ENCODE measurements around the gene PRKCH.

GRCh38 chr14:61523751-61524150 is 202.4 kb downstream of the PRKCH start:
- TF ChIP-seq POLR2A (IDR thresholded peaks at IDR 0.05) (no peak), CTCF (IDR thresholded peaks at IDR 0.05) (no peak)
